HEK293 (cell line): ENCODE results near the gene ACE2.

Source experiments
- CTCF ChIA-PET: fragments of 350-600 bp; formaldehyde crosslinking; extraction: SDS; loops from one replicate; lab custom pipeline; 2021; ENCODE audit warnings: antibody characterized with exemption; lab: Yijun Ruan, JAX
- POLR2A ChIA-PET: fragments of 300-600 bp; formaldehyde crosslinking; extraction: SDS; loops from one replicate; lab custom pipeline; 2020; ENCODE audit warnings: antibody characterized with exemption, inconsistent platforms; lab: Yijun Ruan, JAX
- H3K27ac ChIP-seq: fragments of 200-500 bp; sonication (Bioruptor generic); 2 replicates; pipeline ENCODE4 v1.5.1; 2014; ENCODE audit warnings: low read depth, low read length, control low read depth, inconsistent platforms; ENCODE audit errors: extremely low read depth
- H3K36me3 ChIP-seq, 2 experiments: fragments of 200-500 bp in 1 of 2; sonication (Bioruptor generic) in 1 of 2; 1 replicate in 1 of 2; 2 replicates in 1 of 2; pipeline ENCODE4 v1.5.1; 2014 to 2017; ENCODE audit warnings: inconsistent platforms in 2 of 2, low read length in 2 of 2; ENCODE audit not compliant: control insufficient read depth in 2 of 2, insufficient read depth in 1 of 2
- H3K4me1 ChIP-seq: fragments of 200-500 bp; sonication (Bioruptor generic); 2 replicates; pipeline ENCODE4 v1.5.1; 2014; ENCODE audit warnings: mild to moderate bottlenecking, low read length, inconsistent platforms; ENCODE audit not compliant: control insufficient read depth, insufficient read depth
- H3K4me3 ChIP-seq: 2 replicates; pipeline ENCODE4 v1.5.1; 2011; ENCODE audit warnings: low read depth, mild to moderate bottlenecking, control low read depth, low read length, moderate library complexity
- H3K9me3 ChIP-seq: fragments of 200-500 bp; sonication (Bioruptor generic); 2 replicates; pipeline ENCODE4 v1.5.1; 2014; ENCODE audit warnings: low read depth, low read length, inconsistent platforms; ENCODE audit not compliant: control insufficient read depth, insufficient read depth
- TSHZ1 ChIP-seq: fragments of 450-650 bp; formaldehyde crosslinking; IDR thresholded peaks from 2 replicates; pipeline ENCODE4 v1.5.1; 2016; ENCODE audit warnings: missing biosample characterization, missing genetic modification characterization, borderline replicate concordance
- ZIC2 ChIP-seq: fragments of 450-650 bp; formaldehyde crosslinking; IDR thresholded peaks from 2 replicates; pipeline ENCODE4 v1.5.1; 2016; ENCODE audit warnings: missing biosample characterization, missing genetic modification characterization
- ZNF157 ChIP-seq: fragments of 450-650 bp; formaldehyde crosslinking; IDR thresholded peaks from 2 replicates; pipeline ENCODE4 v1.5.1; 2016; ENCODE audit warnings: missing biosample characterization, missing genetic modification characterization
- ZNF18 ChIP-seq: fragments of 450-650 bp; formaldehyde crosslinking; IDR thresholded peaks from 2 replicates; pipeline ENCODE4 v1.5.1; 2016; ENCODE audit warnings: missing biosample characterization, missing genetic modification characterization
- ZNF350 ChIP-seq: fragments of 450-650 bp; formaldehyde crosslinking; IDR thresholded peaks from 2 replicates; pipeline ENCODE4 v1.5.0; 2017; ENCODE audit warnings: missing biosample characterization, mild to moderate bottlenecking, missing genetic modification characterization
- ZNF398 ChIP-seq: fragments of 450-650 bp; formaldehyde crosslinking; IDR thresholded peaks from 2 replicates; pipeline ENCODE4 v1.5.1; 2017; ENCODE audit warnings: missing biosample characterization, missing genetic modification characterization
- ZNF488 ChIP-seq: fragments of 450-650 bp; formaldehyde crosslinking; IDR thresholded peaks from 2 replicates; pipeline ENCODE4 v1.5.1; 2016; ENCODE audit warnings: missing biosample characterization, missing genetic modification characterization
- ZNF510 ChIP-seq: fragments of 450-650 bp; formaldehyde crosslinking; IDR thresholded peaks from 2 replicates; pipeline ENCODE4 v1.5.1; 2018; ENCODE audit warnings: mild to moderate bottlenecking, missing genetic modification characterization, missing biosample characterization; ENCODE audit not compliant: insufficient replicate concordance
- ZNF529 ChIP-seq: fragments of 450-650 bp; formaldehyde crosslinking; IDR thresholded peaks from 2 replicates; pipeline ENCODE4 v1.5.1; 2017; ENCODE audit warnings: missing genetic modification characterization, missing biosample characterization; ENCODE audit not compliant: insufficient replicate concordance
- ZNF548 ChIP-seq: fragments of 450-650 bp; formaldehyde crosslinking; IDR thresholded peaks from 2 replicates; pipeline ENCODE4 v1.5.1; 2016; ENCODE audit warnings: missing biosample characterization, missing genetic modification characterization
- ZNF549 ChIP-seq: fragments of 450-650 bp; IDR thresholded peaks from 2 replicates; pipeline ENCODE4 v1.5.1; 2018; ENCODE audit warnings: missing biosample characterization, missing genetic modification characterization, mild to moderate bottlenecking, inconsistent platforms, moderate library complexity
- ZNF580 ChIP-seq: fragments of 450-650 bp; formaldehyde crosslinking; IDR thresholded peaks from 2 replicates; pipeline ENCODE4 v1.5.1; 2016; ENCODE audit warnings: missing biosample characterization, missing genetic modification characterization
- ZNF585B ChIP-seq: fragments of 450-650 bp; formaldehyde crosslinking; IDR thresholded peaks from 2 replicates; pipeline ENCODE4 v1.5.1; 2016; ENCODE audit warnings: missing biosample characterization, missing genetic modification characterization
- ZNF645 ChIP-seq: fragments of 450-650 bp; formaldehyde crosslinking; IDR thresholded peaks from 2 replicates; pipeline ENCODE4; 2016; ENCODE audit warnings: missing biosample characterization, missing genetic modification characterization
- ZNF704 ChIP-seq: fragments of 450-650 bp; formaldehyde crosslinking; IDR thresholded peaks from 2 replicates; pipeline ENCODE4 v1.5.1; 2016; ENCODE audit warnings: missing biosample characterization, missing genetic modification characterization

The ACE2 gene

GRCh38 chrX:15644560-15644872 is 43.8 kb upstream of the ACE2 start:
- H3K4me3 ChIP-seq: no peak overlapping the region
- no peak for TF ChIP-seq ZNF488 (tag by site-specific recombination)
- no peak for TF ChIP-seq ZNF548
- TF ChIP-seq ZNF585B: no peak
- TF ChIP-seq ZNF645 (tag by site-specific recombination): no peak
- TF ChIP-seq ZNF18: no peak
- TF ChIP-seq ZNF549 (tag by site-specific recombination): no peak
- TF ChIP-seq ZNF704 (tag by site-specific recombination): no peak
- TF ChIP-seq ZNF580 (tag by site-specific recombination): no peak
- no peak for TF ChIP-seq ZIC2 (tag by site-specific recombination)
- POLR2A ChIA-PET: no interaction called here
- no peak overlapping the region for H3K27ac ChIP-seq
- no peaks in the 10 kb centered on the region for H3K36me3 ChIP-seq
- H3K9me3 ChIP-seq: no peaks in the 10 kb centered on the region
- no peaks in the 10 kb centered on the region for H3K4me1 ChIP-seq
- CTCF ChIA-PET: interaction anchor here (0.6 to 1.4 kb wide), 3 partner anchors 46 to 345 kb away, joined by 3 read pairs; no protein-coding TSS in a partner anchor

- Histone ChIP-seq H3K4me3 (no peak overlapping the region), H3K36me3 (no peaks in the 10 kb centered on the region), H3K9me3 (no peaks in the 10 kb centered on the region), H3K27ac (no peak overlapping the region), H3K4me1 (no peaks in the 10 kb centered on the region)
- POLR2A ChIA-PET: no interaction called here
- TF ChIP-seq ZNF488 (tag by site-specific recombination) (no peak), TSHZ1 (no peak), ZNF350 (tag by site-specific recombination) (no peak), ZNF510 (tag by site-specific recombination) (peak; percentile 99), ZNF398 (tag by site-specific recombination) (no peak), ZNF157 (tag by site-specific recombination) (no peak), ZNF529 (tag by site-specific recombination) (no peak)
- CTCF ChIA-PET: interaction anchor here (0.6 to 1.4 kb wide), 4 partner anchors 76 to 793 kb away, joined by 3 read pairs; no protein-coding TSS in a partner anchor
Observed at GRCh38 chrX:15643786-15644559, 43.2 kb upstream of the ACE2 start.
